GM21786 (cell line): ENCODE data around the gene TBC1D3B.
"Not testable (repeated sequence)": the region's sequence is repeated elsewhere in the genome, so short reads cannot be mapped to it uniquely, and the experiment has no call there.

ENCODE experiments used
- ATAC-seq: cut with Tn5 transposase; IDR thresholded peaks from one replicate; pipeline ENCODE4 v1.9.1; 2021; ENCODE audit not compliant: unreplicated experiment

The TBC1D3B gene

DNA sequence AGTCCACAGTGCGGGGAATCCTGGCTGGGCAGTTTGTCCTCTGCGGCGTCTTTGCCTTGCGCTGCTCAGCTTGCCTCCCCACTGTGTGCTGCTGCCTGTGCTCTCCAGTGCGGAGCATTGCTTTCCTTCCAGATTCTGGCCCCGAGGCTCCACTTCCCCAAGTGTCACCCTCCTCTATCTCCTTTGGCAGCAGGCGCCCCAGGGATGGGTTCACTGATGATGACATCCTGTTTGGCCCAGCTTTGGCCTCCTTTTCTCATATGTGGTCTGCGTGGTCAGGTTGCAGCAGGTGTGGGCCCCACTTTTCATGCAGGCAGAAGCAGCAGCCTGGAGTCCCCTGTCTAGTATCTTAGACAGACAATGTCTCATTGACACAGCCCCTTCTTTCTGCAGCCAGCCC lies 25.1 kb upstream of the TBC1D3B start:
- not testable (repeated sequence) for ATAC-seq

DNA sequence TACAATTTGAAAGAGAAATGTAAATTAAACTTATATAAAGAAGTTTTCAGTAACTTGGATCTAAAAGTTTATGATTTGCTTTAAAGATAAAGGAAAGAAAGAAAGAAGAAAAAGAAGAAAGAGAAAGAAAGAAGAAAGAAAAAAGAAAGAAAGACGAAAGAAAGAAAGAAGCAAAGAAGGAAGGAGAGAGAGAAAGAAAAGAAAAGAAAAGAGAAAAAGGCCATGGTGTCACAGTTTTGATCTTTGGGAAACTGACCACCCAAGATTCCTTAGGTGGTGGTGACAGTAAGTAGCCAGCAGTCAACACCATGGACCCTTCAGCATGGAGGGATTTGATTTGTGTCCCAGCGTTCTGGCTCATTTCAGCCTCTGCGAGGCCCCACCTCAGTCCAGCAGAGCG lies 24.7 kb upstream of the TBC1D3B start:
- ATAC-seq, result not testable (repeated sequence)

DNA sequence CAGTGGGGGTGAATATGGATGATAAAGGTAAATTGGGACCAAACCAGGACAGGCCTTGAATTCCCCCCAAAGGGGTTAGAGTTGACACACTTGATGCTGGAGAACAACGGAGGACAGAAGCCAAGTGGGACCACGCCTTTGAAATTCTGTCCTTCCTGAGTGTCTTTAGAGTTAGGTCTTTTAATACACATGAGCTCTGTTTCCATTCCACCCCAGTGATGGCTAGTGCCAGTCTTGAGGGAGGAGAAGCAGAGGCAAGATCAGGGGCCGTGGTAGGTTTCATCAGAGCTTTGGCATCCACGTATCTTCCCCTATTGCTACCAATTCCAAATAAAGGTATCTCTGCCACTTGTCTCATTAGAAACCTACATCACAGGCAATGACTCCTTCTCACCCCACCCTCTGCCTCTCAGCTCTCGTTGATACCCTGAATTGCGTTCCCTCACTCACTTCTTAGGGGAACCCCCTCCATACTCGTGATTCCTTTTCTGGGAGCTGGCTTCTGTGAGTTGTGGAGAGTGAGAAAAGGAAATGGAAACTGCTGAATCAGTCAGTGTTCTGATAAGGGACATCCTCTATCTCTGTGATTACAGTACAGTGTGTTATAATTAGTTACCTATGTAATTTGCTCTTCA lies 22.5 kb upstream of the TBC1D3B start:
- peak; percentile 32 for ATAC-seq

DNA sequence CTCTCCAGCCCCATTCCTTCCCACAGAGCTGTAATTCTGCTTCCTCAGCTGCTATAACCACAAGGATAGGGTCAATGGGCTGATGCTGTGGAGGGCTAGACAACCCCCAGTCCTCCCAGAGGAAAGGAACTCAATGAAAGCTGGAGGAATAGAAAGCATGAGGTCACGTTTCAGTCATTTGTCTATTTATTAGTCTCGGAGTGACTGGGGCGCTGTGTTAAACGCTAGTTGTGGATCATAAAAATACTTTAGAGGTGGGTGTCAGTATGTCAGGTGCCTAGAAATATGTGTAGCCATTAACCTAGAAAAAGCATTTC lies 20.9 kb upstream of the TBC1D3B start:
- peak; percentile 14 for ATAC-seq

DNA sequence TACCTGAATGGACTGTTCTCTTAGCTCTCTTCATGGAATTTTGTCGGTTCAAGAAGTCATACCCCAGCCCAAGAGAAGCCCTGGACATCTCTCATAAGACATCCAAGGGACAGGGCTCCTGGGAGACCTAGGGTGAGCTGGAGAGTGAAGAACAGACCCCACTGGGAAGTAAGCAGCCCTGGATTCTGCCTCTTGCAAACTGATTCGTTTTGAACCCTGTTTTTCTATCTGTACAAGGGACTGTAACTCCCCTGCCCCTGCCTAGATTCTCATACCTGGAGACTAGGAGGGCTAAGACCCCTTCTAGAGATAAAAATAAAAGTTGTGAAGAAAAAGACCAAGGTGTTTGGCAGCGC lies 19.7 kb upstream of the TBC1D3B start:
- ATAC-seq, result no peak

DNA sequence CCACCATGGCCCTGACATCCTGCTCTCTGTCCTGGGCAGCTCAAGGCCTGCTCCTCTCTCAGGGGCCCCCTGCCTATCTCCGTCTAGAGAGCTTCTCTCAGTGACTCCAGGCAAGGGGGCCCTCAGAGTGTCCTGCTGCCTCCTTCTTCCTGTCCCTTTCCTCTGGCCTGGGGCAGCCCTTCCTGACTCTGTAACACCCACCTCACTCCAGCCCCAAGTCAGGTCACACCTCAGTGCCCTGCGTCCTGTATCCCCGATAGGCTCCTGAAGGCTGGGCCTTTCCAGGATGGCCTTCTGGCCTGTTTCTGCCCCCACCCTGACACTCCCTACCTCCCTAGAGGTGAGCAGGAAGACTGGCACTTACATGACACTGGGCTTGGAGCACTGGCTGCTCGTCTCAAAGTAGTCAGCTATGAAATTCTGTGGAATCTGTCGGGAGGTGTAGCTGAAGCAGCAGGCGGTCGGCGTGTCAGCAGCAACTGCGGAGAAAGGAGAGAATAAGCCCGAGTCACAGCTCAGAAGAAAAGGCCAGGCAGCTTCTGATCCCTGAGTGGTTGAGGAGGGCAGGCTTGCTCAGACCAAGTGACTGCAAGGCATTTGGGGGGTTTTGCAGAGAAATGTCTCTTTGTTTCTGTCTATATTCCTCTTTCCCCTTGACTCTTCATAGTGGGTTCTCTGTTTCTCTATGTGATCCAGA lies 19.1 kb upstream of the TBC1D3B start:
- ATAC-seq, result no peak

DNA sequence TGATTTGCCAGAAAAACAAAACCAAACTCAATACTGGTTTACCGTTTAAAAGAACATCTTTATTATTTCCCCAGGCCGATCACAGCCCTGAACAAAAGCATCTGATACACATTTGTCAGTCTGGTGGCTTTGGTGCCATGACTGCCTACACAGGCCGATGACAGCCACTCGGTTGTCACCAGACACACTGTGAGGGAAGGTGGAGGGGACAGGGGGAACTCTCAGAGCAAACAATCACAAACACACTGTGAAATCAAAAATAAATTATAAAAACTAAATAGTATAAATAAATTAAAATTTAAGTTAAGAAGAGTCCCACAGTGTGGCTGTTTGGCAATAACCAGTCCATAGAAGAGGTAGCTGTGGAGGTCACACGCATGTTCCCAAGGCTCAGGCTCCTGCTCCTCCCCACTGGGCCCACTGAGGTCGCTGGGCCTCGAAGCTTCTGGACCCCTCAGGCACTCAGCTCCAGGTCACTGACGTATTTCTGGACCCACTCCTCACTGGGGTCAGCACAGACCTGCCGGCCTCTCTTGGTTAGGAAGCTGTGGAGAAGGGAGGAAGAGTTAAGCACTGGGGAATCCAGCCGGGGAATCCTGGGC lies 18.5 kb upstream of the TBC1D3B start:
- ATAC-seq, result not testable (repeated sequence)

DNA sequence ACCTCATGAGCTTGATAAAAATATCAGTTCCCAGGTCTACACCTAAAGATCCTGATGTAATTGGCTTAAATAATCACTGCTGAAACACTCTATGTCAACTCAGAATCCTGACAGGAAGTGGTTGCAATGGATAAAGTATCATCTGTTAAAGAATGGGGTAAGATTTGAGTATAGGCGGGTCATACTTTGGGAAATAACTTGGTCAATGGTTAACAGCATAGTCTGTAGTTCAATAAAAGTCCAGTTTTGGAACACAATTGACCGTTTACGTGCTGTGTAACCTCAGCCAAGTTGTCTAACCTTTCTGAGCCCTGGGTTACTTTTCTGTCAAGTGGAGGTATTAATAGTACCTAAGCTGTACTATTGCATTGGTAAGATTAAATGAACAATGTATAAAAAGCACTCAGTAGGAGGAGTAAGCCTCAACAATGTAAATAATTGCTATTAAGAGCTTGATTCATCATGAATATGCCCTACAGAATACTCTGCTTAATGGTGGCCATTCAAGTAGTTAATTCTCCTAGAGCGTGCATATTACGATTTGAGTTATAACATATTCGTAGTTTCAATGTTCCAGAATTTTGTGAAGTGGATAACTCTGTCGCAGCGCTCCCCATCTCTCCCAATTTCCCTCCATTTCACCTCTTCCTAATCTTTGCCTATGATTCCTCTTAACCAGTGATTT lies 17.9 kb upstream of the TBC1D3B start:
- ATAC-seq, result not testable (repeated sequence)

DNA sequence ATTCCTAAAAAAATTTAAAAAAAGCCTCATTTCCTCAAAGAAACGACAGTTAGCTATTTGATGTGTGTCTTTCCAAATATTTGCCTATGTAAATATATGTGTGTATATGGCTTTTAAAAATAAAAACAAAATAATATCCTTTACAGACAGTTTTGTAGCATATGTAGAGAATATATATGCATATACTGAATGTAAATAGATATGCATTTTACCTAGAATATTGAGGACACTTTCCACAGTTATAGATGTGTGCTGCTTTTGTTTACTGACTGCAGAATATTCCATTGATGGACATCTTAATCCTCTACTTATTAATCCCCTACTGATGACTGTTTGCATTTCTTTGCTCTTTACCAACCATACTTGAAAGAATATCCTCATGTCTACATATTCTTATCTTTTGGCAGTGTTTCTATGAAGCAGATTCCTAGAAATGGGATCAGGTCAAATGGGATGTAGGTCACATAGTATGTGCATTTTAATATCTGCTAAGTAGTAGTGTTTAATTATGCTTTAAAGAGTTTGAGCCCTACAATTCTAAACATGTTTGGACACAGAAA lies 16.9 kb upstream of the TBC1D3B start:
- ATAC-seq, result no peak

DNA sequence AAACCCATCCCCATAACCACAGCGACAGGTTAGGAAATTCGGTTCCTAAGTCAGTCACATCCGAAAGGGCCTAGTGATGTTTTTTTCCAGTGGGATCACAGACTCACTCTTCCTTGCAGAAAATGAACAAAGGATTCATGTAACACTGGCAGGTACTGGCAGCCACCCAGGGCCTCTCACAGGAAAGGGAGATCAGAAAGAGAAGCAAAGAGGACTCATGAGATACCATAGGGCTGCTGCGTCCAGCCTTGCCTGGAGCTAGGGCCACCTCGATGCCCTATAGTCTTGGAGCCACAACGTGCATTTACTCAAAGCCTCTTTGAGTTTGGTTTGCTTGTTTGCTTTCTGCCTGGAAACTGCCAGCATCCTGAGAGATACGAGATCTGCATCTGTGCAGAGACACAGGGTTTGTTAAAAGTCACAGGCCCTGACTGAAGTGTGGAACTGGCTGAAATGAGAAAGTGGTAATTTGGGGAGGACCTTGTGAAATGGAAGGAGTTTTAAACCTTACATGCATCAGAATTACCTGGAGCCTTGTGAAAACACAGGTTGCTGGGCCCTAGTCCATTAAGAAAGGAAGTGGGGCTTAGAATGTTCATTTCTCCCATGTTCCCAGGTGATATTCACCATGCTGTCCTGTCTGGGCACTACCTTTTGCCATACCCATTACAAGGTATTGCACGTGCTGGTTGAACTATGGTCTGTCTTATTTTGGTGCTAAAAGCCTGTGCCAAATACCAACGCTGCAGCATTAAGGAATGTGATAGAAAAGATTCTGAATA lies 14.3 kb upstream of the TBC1D3B start:
- not testable (repeated sequence) for ATAC-seq

DNA sequence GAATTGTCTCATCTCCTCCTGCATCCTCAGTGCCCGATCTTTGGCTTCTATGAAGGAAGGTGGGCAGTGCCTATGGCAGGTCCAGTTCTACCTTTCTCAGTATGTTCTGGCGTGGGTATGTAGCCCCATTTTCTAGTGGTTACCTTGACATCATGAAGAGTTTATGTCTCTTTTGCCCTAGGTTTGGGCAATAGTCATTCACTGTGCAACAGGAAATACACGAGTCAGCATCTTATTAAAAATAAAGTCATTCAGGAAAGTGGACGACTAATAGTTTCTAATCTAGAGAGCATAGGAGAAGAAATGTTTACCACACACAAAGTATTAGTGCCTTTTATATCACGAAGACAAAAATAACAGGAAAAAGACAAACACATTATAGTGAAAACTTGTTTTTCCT lies 13.6 kb upstream of the TBC1D3B start:
- ATAC-seq, result not testable (repeated sequence)

DNA sequence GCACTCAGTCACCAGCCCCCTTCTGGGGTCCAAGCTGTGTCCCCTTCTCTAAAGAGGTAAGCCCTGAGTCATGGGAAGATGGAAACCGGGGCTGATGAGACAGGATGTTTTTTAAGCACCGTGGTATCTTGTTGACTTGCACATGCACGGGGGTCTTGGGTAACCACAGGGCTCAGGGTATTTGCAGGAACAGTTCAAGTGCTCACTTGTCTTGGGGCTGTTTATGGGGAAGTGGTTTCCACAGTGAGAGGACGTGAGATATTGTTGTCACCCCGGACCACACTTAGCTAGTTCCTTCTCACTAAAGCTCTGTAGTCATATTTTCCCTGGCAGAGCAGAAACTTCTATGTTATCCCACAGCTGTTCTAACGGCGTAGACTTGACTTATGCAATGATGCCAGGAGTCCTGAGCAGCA lies 12.5 kb upstream of the TBC1D3B start:
- peak; percentile 58 for ATAC-seq

DNA sequence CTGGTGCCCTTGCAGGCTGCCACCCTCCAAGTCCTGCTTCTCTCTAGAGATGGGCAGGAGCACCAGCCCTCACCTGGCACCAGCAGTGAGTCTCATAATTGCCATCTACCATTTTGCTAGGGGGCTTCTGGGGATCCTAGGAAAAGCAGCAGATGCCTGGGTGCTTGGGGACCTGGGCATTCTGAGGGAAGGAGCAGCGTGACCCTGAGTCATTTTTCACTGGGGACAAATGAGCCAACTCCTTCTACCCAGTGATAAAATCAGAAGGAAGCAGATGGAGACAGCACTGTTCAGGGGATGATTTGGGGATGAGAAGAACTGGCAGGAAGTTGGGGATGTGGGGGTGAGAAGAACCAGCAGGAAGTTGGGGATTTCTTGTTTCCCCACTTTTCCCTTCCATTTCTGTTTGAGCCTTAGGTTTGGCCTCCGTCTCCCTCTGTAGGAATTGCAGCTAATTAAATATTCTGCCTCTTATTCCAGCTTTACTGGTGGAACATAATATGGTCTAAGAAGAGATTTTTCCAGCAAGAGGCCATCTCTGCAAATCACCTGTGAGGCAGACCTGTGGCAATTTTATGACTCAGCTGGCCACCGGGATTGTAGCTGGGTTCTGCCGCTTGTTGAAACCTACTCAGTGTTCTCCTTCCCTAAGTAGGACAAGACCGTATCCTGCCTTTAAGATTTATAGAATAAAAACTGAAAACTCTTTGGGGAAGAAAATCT lies 11.7 kb upstream of the TBC1D3B start:
- ATAC-seq, result not testable (repeated sequence)

DNA sequence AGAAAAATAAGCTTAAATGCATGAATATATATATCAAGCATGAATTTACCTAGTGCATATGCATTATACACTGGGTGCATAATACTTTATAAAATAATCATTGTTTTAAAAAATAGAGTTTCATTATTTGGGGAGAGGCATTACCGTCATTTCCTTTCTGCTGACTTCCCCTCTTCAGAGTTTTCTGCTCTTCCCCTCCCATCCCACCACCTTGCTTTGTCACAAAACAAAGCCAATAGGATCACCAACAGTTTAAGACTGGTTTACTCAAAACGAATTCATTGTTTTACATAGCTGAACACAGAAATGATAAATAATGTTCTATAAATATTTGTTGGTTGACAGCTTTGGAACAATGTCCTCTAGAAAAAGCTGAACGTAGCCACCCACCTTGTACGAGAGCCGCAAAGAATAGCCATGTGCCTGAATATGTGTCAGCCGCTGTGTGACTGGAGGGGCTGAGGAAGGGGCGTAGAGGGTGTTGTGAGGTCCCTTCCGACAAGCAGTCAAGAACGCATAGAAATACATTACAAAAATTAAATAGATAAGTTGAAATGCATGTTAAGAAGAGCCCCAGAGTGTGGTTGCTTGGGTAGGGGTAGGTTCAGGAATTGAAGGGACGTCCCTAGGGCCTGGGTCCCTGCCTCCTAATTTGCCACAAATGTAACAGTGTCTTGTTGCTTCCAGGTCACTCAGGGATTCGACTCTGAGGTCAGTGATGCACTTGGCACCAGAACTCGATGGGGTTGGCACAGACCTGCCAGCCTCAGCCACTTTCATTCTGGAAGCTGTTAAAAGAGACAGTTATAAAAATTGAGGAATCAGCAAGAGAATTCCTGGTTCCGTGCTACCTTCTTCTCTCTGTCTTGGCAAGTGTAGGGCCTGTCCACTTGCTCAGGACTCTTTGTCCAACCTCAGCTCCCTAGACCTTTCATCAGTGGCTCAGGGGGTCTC lies 10.7 kb upstream of the TBC1D3B start:
- not testable (repeated sequence) for ATAC-seq

DNA sequence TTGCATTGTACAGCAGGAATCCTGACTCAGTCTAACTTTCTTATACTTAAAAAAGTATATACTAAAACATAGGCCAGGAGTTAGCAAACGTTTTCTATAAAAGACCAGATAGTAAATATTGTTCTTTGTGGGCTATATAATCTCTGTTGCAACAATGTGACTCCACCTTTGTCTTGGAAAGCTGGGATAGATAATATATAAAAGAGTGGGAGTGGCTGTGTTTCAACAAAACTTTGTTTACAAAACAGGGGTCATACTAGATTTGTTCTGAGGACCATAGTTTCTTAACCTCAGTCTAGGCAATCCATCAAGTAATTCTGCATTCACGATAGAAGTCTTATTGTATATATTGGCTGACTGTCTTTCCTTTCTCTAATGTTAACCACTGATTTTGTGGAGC lies 9.0 kb upstream of the TBC1D3B start:
- no peak for ATAC-seq

DNA sequence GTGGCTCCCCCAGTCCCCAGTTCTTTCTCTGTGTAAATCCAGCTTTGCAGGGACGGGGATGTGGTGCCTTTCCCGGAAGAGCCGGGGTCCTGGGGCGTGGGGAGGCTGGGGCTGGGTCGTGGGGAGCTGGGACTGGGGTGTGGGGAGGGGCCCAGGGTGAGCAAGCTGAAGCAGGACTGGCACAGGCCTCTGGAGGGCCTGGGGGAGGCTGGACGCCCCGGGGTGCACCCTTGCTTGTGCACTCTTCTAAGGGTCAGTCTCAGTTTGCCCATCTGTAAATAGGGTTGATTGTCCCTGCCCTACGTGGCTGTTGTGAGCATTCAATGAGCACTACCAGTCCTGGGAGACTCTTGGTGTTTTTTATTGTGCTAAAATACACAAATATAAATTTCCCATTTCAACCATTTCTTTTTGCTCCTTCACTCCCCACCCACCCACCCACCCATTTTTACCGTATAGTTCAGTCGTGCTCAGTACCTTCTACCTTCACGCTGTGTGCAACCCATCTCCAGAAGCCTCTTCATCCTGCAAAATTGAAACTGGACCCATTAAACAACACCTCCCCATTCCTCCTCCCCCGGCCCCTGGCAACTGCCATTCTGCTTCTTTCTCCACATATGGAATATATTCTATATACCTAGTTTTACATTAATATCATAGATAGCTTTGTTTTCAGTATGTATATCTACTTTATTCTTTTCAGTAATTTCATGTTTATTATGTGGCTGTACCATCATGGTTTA lies 7.8 kb upstream of the TBC1D3B start:
- ATAC-seq, result no peak

DNA sequence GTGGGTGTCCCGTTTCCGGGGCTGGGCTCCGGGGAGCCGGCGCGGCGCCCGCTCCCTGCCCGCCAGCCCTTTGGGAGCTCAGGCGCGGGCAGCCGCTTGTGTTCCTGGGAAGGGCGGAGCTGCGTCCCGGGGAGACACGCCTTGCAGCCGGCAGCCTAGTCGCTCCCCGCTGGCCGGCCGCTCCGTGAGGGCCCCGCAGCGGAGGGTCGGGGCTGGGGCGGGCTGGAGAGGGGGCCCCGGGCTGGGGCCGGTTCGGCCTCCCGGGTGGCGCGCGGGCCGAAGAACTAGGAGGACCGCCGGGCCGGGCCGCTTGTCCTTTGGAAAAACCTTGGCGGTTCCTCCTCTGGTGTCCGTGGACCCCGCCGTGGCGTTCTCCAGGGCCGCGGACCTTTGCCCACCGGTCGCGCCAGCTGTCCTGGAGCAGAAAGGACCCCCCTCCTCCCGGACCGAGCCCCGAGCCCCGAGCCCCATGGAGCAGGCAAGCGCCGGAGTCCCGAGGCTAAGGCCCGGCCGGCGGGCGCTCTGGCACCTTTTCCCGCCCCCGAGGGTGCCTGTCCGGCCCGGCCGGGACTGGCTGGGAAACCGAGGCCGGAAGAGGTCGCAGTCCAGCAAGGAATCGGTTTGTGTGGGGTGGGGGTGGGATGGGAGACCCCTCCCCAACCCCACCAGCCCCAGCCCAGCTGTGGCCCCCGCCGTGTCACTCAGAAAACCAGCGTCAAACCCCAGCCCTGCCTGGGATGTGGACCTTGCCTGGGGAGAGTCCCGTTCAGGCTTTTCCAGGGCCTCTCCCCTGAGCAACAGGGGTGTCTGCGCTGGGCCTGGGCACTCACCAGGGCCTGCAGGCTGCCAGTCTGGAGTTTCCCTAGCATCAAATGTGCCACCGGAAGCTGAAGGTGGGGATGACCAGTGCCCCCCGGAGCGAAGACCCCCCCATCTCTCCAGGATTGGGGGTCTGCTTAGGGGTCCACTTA lies 6.8 kb upstream of the TBC1D3B start:
- no peak for ATAC-seq
